OCI-LY1 (cell line): ENCODE measurements around the gene CEP164.

Experiments used
- CTCF ChIP-seq: fragments of 200-600 bp; sonication (generic), shearing (Covaris generic); IDR thresholded peaks from 2 replicates; pipeline ENCODE4 v1.5.1; 2017; ENCODE audit warnings: mild to moderate bottlenecking, antibody characterized with exemption, low read length, moderate library complexity, mixed read lengths
- EZH2 ChIP-seq: fragments of 200-600 bp; sonication (generic), shearing (Covaris generic); IDR thresholded peaks from 2 replicates; pipeline ENCODE4 v1.8.0; 2017; ENCODE audit warnings: borderline replicate concordance, mixed run types, mild to moderate bottlenecking, antibody characterized with exemption, low read length, moderate library complexity, mixed read lengths

GRCh38 chr11:117426941-117427340, 99.3 kb downstream of the CEP164 start:
- TF ChIP-seq CTCF: no peak
- TF ChIP-seq EZH2: no peak
